Activated CD8-positive, alpha-beta memory T cell treated with anti-CD3 and anti-CD28 coated beads, Interleukin-2, amount 50 U/mL, for 48 hours (primary cell): ENCODE results near the gene C10orf67.

Experiments used
- DNase-seq: peaks from one replicate; pipeline ENCODE4 v3.0.0-alpha.2; 2020

C10orf67 gene

DNA sequence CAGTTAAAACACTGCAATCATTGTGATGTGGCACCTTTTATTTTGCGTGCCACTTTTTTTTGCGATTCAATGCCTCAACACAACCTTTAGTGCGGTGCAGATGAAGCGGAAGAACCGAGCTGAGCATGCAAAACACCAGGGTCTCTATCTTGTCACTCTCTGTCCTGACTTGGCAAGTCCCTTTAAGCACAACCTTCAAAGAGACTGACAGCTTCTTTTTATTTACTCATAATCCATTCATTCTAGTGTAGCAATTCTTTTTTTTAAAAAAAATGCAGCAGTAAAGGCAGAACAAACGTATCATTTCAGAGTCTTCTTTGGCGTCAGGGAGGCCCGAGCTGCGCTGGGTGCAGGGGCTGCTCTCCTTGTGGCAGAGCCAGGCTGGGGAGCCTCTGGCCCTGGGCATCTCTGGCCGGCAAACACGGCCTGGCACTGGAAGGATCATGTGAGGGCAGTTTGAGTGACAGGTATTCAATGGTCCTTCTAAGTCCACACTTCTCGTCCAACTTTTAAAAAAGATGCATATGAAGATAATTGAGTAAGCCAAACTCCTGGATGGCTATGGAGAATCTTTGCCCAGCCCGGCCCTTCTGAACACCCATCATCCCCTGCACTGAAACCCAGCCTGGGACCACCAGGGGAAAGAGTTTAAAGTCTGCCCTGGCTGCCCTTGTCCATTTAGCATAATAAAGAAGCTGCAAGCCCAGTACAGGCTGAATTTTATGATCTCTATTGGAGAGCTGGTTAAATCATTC is 148.6 kb downstream of the C10orf67 start:
- DNase-seq, result no peak

DNA sequence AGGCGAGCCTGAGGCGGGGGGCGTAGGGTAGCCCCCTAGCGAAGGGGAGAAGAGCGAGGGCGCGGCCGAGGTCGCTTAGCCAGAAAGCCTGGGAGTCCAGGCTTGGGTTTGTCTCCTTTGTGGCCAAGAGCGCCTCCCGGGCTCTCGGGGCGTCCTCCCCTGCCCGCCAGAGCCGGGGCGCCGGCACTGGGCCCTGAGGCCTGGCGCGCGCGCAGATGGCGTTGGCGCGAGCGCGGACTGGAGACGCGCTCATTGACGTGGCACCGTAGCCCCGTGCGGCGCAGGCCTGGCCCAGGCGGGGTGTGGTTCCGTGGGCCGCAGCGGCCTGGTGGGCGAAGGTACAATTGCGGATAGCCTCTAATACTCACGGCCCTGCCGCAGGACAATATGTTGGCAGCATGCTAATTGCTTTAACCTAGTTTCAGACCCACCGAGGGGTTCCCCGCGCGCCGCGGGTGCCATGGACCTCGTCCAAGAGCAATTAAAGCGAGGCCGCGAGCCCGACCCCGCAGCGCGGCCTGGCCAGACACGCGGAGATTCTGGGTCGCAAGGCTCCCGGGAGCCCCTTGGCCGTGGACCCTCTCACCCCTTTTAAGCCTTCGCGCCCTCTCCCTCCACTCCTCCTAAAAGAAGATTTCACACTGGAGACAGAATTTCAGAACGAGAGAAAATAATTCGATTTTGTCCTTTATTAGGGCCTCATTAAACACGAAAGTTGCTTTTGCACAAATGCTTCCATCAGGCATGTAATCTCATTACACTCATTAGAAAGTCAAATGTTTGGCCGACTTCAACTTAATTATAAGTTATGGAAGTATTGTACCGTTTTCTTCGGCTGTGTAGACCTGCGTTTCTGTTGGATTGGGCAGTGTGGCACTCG is 149.4 kb downstream of the C10orf67 start:
- DNase-seq, result no peak

DNA sequence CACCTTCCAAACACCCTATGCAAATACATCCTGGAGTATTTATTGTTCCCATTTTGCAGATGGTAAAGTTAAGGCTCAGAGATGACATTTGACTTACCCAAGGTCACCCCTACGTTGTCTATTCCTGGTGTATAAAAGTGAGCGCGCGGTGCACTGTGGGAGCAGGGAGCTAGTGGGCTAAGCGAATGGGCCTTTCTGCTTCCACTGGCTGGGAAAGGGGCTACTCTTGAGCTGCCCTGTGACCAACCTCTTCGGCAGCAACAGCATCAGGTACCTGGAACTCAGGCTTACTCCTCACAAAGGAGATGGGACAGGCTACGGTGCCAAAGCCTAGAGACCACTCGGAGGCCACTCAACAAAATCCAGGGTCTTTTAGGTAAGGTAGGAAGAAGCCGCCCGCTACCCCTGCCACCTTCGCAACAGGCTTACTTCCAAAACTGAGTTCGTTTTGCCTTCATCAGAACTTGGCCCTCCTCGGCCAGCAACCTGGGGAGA is 150.1 kb downstream of the C10orf67 start:
- no peak for DNase-seq

DNA sequence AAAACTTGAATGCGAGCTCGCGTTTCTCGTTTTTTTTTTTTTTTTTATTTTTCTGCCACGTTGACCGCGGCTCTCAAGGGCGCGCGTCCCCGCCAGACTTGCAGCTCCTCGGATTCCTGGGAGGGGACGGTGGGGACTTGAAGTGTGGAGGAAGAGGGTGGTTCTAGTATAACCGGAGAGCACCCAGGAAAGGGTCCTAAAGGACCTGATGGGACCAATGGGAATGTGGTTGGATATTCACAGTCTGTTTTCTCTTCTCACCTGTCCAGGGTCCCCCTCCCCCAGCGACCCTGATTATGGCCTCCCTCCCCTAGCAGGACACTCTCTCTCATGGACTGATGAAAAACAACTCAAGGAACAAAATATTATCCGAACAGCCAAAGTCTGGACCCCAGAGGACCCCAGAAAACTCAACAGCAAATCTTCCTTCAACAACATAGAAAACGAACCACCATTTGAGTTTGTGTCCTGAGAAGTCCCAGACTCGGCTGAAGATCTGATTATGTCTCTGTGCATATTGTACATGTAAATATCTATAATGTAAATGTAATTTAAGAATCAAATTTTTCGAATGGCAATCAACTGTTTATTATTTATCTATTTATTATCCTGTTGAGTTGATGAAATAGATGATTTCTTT is 151.0 kb downstream of the C10orf67 start:
- DNase-seq, result no peak

DNA sequence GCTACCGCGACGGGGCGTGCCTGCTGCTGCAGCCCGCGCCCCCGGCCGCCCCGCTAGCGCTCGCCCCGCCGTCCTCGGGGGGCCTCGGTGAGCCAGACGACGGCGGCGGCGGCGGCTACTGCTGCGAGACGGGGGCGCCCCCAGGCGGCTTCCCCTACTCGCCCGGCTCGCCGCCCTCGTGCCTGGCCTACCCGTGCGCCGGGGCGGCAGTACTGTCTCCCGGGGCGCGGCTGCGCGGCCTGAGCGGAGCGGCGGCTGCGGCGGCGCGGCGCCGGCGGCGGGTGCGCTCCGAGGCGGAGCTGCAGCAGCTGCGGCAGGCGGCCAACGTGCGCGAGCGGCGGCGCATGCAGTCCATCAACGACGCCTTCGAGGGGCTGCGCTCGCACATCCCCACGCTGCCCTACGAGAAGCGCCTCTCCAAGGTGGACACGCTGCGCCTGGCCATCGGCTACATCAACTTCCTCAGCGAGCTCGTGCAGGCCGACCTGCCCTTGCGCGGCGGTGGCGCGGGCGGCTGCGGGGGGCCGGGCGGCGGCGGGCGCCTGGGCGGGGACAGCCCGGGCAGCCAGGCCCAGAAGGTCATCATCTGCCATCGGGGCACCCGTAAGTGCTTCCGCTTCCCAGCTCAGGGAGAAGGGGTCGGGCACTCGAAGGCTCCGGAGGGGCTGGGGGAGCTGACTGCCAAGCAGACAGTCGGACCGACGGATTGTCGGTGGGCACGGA is 151.7 kb downstream of the C10orf67 start:
- no peak for DNase-seq

DNA sequence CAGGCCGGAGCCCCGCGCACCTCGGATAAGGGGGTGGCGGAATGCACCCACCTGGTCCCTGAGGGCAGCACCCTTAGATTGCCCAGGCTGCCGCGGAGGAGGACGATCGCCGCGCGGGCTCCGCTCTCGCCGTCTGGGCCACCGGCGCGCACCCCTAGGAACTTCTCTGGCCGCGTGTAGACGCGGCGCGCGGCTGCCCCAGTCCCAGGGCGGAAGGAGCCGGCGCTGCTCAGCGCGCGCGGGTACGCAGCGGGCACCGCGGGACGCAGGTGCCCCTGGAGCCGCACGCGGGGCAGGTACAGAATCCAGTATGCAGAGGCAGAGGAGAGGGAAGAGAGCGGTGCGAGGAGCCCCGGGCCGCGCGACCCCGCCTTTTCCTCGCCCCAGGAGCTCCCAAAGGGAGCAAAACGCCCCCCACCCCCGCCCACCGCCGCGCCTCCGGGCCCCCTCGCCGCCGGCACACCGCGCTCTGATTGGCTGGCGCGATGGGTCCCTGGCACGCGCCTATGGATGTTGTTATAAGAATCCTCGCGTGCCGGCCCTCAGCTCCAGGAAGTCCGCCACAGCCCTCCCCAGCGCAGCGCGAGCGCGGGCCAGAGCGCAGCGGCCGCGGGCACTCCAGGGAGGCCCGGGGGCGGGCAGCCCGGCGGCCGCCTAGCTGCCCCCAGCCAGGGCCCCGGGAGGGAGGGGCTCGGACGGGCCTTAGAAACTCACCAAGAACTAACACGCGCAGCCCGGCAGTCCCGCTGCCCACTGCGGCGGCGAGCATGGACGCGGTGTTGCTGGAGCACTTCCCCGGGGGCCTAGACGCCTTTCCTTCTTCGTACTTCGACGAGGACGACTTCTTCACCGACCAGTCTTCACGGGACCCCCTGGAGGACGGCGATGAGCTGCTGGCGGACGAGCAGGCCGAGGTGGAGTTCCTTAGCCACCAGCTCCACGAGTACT is 152.6 kb downstream of the C10orf67 start, which contains the start of gene PTF1A:
Gene PTF1A (plus strand): TSS at position 549 of the 948 bp plus-strand sequence. CDS start 219 bp downstream, at position 768.
- DNase-seq, result no peak

DNA sequence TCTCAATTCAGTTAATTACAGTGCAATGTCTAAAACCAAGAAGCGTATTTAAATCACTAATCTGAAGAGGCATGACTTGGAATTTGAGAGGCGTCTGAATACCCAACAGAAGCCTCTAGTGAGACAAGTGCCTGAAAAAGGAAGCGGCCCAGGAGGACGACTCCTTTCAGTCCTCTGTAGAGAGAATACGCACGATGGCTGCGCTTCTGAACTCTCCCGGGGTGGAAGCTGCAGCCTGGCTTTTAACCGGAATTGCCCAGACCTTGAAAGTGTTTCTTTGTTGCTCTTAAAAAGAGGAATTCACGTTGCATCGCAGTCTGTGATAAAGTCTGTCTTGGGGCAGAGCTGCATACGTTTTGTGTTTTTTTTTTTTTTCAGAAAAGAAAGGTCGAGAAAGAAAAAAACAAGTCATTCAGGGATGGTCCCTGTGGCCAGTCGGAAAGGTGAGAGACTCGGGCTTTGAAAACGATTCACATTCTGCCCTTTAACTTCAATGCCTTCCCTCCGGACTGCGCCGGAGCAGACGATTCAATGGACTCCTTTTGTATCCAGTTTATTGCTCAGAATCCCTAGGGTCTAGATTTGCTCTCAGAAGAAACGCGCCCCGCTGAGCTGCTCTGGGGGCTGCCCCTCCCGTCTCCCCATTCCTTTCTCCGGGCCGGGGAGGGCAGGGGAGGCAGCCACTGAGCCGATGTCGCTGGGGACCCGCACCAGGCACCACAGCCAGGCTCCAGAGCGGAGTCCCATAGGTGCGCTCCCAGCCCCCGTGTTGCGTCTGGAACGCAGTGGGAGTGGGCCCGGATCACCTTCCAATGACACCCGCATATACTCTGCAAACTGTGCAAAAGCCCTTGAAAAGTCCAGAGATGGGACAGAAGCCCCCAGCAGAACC is 153.5 kb downstream of the C10orf67 start:
- no peak for DNase-seq

DNA sequence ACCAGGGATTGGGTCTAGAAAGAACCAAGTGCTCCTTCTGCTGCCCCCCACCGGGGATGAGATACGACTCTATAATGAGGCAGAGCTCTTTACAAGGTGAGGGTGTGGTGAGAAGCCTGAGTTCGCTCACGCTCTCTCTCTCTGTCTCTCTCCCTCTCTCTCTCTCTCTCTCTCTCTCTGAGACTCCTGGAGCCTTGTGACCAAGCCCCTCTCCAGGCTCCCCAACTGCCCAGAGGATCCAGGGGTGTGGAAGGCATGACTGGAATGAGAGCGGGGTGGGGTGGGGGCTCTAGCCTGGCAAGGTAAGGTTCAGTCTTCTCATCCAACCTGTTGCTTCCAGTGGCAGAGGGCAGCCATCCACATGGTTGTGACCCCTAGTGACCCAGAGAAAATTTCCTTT is 155.6 kb downstream of the C10orf67 start:
- DNase-seq, result no peak

DNA sequence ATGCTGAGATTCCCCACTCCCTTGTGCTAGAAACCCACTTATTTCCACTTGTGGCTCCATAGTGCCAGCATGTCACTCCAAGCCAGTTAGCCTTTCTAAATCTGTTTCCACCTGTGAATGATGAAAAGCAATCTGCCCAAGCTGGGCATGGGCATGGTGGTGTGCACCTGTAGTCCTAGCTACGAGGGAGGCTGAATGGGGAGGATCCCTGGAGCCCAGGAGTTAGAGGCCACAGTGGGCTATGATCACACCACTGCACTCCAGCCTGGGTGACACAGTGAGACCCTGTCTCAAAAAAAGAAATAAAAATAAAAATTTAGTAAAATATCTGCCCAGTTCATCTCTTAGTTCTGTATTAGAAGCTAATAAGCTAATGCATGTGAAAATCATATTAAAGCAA is 157.4 kb downstream of the C10orf67 start:
- DNase-seq, result no peak

DNA sequence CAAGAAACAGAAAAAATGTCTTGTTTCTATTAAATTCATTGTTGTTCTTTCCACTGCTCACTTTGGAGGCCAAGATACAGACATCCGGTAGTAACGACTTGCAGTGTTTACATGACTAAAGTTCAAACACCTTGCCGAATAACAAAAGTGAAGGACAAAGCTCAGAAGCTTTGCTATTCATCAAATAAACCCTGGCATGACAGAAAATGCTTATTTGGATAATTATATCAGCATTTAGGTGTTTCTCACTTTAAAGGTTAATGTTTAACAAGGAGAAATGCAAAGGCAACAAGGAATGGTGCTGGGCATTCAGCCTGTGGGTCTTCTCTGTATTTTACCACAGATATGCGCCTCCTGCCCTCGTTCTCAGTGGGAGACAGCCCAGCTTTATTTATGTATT is 157.9 kb downstream of the C10orf67 start:
- DNase-seq, result no peak

DNA sequence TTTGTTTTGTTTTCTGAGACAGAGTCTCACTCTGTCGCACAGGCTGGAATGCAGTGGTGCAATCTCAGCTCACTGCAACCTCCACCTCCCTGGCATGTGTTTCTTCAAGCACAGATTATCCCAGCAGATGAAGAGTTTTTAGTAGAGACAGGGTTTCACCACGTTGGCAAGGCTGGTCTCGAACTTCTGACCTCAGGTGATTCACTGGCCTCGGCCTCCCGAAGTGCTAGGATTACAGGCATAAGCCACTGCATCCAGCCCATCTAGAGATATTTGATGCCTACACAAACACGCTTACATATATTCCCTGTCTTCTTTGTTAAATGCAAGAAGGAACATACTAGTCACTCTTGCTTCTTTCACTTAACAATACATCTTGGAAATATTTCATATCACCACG is 158.4 kb downstream of the C10orf67 start:
- no peak for DNase-seq

DNA sequence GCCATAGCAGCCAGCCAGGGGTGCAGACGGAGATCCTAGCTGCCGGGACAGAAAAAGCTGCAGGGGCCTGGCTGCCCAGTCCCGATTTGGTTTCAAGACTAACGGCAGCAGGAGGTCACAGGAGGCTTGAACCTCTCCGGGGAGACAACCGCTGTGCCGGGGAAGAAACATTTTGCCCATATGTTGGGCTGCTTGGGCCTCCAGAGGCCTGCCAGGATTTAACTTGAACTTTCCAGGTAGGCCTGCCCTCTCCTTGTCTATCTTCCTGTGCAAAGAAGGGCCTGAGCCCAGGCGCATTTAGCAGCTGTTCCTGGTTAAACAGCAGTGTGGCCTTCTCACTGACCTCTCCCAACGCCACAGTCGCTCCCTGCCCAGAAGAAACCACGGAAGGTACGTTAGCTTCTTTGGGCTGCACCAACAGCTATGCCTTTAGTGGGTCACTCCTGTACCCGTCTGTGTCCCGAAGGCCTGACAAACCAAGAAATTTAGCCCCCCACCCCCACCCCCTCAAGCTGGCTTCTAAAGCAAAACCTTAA is 169.6 kb downstream of the C10orf67 start:
- no peak for DNase-seq

DNA sequence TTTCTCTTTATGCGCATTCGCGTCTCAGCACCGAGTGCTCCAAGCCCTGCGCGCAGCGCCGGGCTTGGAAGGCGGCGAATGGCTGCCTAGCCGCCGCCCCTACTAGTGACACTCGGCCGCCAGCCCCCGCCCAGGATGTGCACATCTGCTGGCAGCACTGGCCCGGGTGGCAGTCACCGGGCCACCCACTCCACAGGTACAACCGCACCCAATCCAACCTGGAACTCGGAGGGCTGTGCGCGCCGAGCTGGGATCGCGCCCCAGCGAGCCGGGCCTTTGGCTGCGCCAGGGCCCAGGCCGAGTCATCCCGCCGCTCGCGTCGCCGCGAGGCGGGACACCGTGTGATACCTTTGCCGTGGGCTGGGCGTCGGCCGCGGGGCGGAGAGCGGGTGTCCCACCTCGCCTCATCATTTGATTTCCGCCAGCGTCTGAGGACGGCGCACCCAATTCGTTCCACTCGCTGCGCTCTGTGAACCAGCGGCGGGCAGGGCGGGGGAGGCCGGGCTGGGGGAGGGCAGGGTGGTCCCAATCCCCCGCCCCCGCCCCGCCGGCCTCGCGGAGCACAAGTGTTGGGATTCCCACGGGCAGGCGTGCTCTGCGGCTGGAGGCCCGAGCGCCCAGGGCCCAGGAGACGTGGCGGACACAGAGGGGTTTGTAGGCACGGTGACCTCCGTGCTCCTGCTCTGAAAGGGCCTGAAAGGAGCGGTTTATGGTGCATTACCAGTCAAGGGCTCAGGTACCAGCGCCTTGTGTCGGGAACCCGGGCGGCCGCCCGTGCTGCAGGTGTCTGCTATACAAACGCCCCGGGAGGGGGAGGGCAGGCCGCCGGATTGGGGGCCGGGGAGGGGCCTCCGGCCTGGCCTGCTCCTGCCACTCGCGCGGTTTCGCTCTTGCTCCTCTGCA is 170.3 kb downstream of the C10orf67 start:
- no peak for DNase-seq

DNA sequence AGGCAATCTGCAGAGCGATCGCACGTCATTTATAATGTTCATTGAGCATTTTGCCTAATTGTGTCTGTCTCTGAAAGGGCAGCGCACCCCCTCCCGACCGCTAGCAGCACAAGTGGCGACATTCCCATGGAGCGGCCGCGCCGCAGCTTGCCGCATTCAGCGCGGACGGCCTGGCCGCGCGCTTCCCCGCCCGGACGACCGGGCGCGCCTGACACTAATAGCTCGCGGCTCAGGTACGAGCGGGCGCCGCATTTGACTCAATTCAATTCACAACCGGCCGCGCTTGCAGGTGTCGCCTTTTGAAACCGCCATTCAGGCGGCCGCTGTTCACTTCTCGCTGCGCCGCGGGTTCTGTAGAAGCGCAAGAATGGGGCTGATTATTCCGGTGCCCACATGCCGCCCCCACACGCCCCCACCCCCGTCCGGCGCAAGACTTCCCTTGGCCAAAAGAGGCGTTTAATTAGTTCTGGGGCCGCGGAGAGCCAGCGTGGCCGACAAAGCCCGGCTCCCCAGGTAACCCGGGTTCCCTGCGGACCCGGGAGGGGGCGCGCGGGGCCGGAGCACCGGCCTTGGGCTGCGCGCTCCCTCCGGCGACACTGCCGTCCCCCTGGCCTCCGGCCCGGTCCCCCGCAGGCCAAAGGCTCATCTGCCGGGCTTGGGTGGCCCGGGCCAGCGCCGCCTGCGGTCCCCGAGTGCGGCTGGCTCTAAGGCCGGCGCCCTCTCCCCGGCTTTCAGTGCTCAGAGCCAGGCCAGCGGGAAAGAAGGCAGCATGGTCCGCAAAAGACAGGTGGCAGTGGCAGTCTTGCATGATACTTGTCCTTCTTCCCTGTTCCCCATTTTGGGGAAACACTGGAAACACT is 171.2 kb downstream of the C10orf67 start:
- DNase-seq, result no peak

DNA sequence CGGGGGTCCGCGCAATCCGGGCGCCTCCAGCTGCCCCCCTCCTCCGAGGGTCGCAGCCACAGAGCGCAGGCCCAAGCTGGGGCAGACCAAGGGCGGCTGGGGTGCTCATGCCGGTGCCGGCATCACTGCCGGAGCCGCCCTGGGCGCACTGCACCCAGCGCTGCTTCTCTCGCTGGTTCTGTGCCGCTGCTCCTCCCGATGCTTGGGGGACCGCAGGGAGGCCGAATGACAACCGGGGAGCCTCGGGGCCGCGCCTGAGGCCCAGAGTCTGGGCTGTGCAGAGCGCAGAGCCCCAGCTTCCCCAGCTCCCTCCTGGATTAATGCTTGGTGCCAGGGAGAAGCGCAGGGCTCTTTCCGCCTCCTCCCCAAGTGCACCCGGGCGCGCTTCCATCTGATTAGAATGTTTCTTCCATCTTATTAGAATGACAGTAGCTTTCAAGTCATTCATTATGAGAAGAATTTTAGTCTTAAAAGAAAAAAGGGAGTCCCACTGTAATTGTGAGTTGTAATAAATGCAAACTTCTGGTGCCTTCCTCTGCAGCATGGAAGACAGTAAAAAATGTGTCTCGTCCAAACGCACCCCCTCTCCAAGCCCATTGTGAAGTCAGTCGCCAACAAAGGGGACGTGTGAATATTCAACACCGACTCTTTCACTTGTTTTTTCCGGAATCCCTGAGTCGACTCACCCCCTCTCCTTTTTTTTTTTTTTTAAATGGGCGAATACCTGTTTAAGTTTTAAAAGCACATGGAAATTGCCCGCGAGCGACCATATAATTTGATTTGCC is 172.0 kb downstream of the C10orf67 start:
- no peak for DNase-seq

DNA sequence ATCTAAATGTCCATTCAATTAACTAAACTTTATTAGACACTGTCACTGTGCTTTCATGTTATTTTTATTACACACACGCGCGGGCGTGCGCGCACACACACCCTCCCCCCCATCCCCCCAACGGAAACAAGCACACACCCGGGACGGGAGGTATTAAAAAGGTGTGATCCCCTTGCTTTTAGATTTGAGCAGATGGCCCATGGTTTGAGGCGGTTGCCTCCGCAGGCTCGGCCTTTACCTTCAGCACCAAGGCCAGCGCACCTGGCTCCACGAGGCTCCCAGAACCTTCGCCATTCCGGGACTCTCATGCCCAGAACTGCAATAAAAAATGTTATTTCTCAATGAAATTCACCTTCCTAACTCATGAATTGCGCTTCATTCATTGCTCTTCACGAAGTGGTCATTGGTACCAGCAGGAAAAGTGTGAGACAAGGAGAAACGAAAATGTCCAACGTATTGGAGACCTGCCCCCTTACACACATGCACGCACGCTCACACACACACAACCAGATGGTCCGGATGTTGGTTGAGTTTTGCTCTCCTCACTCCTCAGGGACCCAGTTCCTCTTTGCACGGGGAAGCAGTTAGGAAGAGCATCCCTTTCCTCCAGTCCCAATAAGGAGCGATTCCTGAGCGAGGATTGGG is 173.2 kb downstream of the C10orf67 start:
- no peak for DNase-seq

DNA sequence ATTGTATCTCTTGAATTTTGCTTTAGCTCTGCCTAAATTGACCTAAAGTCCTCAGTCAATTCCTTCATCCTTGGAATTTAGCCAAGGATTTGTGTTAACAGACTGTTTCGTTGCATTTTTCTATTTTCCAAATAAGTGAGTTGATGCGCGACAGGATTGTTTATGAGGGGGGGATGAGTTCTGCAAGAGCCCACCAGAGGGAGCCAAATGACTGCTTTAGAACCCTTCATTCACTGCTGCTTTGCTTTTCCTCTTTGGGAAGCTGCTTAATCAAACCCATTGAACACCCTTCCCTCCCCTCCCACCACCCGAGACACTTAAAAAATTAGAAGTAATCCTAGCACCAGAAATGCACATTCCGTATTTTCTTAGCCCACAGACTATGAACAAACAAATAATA is 186.2 kb downstream of the C10orf67 start:
- no peak for DNase-seq
